IPS-20b (cell line): ENCODE measurements around the gene GLYAT.

Source experiments
- H3K27ac ChIP-seq: one replicate; pipeline ENCODE4 v1.5.1; 2013; ENCODE audit warnings: low read length
- H3K27me3 ChIP-seq: 2 replicates; pipeline ENCODE4 v1.6.1; 2013; ENCODE audit warnings: mild to moderate bottlenecking, low read length, inconsistent platforms; ENCODE audit not compliant: insufficient read depth
- H3K36me3 ChIP-seq: 2 replicates; pipeline ENCODE4 v1.6.1; 2013; ENCODE audit warnings: low read depth, mild to moderate bottlenecking, inconsistent platforms, low read length, moderate library complexity; ENCODE audit not compliant: insufficient read depth
- H3K4me1 ChIP-seq: 2 replicates; pipeline ENCODE4 v1.6.1; 2013; ENCODE audit warnings: mild to moderate bottlenecking, control low read depth, inconsistent platforms, low read length, moderate library complexity; ENCODE audit not compliant: insufficient read depth
- H3K4me3 ChIP-seq: 2 replicates; pipeline ENCODE4 v1.5.1; 2013; ENCODE audit warnings: mild to moderate bottlenecking, low read length, inconsistent platforms
- H3K9ac ChIP-seq: 2 replicates; pipeline ENCODE4 v1.6.1; 2013; ENCODE audit warnings: low read depth, mild to moderate bottlenecking, inconsistent platforms, low read length, moderate library complexity
- H3K9me3 ChIP-seq: 2 replicates; pipeline ENCODE4 v1.6.1; 2013; ENCODE audit warnings: mild to moderate bottlenecking, low read depth, low read length, inconsistent platforms; ENCODE audit not compliant: insufficient read depth

The GLYAT gene

GRCh38 chr11:58659910-58660570 is 71.7 kb downstream of the GLYAT start:
- no peaks in the 10 kb centered on the region for H3K27me3 ChIP-seq
- peaks cover 4% of the 10 kb centered on the region; the same call in 1 of the 2 replicates for H3K9me3 ChIP-seq
- H3K36me3 ChIP-seq, result no peaks in the 10 kb centered on the region
- H3K4me3 ChIP-seq, result no peak overlapping the region
- H3K27ac ChIP-seq, result no peak overlapping the region
- no peak overlapping the region for H3K9ac ChIP-seq
- no peaks in the 10 kb centered on the region for H3K4me1 ChIP-seq

- H3K9me3 ChIP-seq, result peaks cover 2% of the 10 kb centered on the region; the same call in 1 of the 2 replicates
- H3K4me3 ChIP-seq, result no peak overlapping the region
- no peak overlapping the region for H3K9ac ChIP-seq
- no peak overlapping the region for H3K27ac ChIP-seq
- H3K36me3 ChIP-seq, result no peaks in the 10 kb centered on the region
- no peaks in the 10 kb centered on the region for H3K4me1 ChIP-seq
- H3K27me3 ChIP-seq, result no peaks in the 10 kb centered on the region
Observed at GRCh38 chr11:58659404-58659803, 72.3 kb downstream of the GLYAT start.
